CD4-positive, alpha-beta T cell (primary cell): ENCODE data around the gene POLR2I. TPM values are rescaled to one million over a fixed set of nuclear protein-coding genes. Genes with fewer than 3 reads are reported as not detected.

Source experiments
- ATAC-seq: fragments of 200-7000 bp; cut with Tn5 transposase; one replicate; pipeline ENCODE4 v1.10.0; 2022; ENCODE audit warnings: mild to moderate bottlenecking; ENCODE audit not compliant: poor library complexity
- CTCF ChIA-PET: fragments of 350-600 bp; sonication (Branson Sonifier 250); formaldehyde crosslinking; loops from one replicate; lab custom pipeline; 2021; ENCODE audit warnings: antibody characterized with exemption, inconsistent platforms; lab: Charles Lee
- POLR2A ChIA-PET: fragments of 350-600 bp; sonication (Branson Sonifier 250); formaldehyde crosslinking; loops from one replicate; lab custom pipeline; 2021; ENCODE audit warnings: antibody characterized with exemption, inconsistent platforms; lab: Charles Lee
- DNase-seq, 14 experiments: peaks; one replicate each; pipeline ENCODE4 v3.0.0-alpha.2; 2013 to 2020; ENCODE audit warnings: mixed read lengths in 2 of 14
- H3K27ac ChIP-seq, 2 donors: one replicate each; pipeline versions ENCODE4 v1.5.1 to v1.7.0; 2013; ENCODE audit warnings: low read length in 2 of 2, low read depth in 1 of 2, mild to moderate bottlenecking in 1 of 2
- H3K27me3 ChIP-seq, 2 experiments: 1 replicate in 1 of 2; 2 replicates in 1 of 2; pipeline versions ENCODE4 v1.6.1 to v1.7.0; 2013; ENCODE audit warnings: low read length in 2 of 2, control low read depth in 1 of 2, mild to moderate bottlenecking in 1 of 2, moderate library complexity in 1 of 2; ENCODE audit not compliant: insufficient read depth in 2 of 2, control insufficient read depth in 1 of 2
- H3K36me3 ChIP-seq: one replicate; pipeline ENCODE4 v1.6.1; 2013; ENCODE audit warnings: low read length, control low read depth; ENCODE audit not compliant: insufficient read depth
- H3K4me1 ChIP-seq: one replicate; pipeline ENCODE4 v1.6.1; 2013; ENCODE audit warnings: low read length, control low read depth; ENCODE audit not compliant: insufficient read depth
- H3K4me3 ChIP-seq: one replicate; pipeline ENCODE4 v1.5.1; 2013; ENCODE audit warnings: mild to moderate bottlenecking, low read length, moderate library complexity
- H3K9me3 ChIP-seq, 2 experiments: 1 replicate in 1 of 2; 2 replicates in 1 of 2; pipeline versions ENCODE4 v1.6.1 to v1.7.0; 2013; ENCODE audit warnings: low read length in 2 of 2, mild to moderate bottlenecking in 2 of 2, control low read depth in 1 of 2, moderate library complexity in 1 of 2; ENCODE audit not compliant: control insufficient read depth in 1 of 2, insufficient read depth in 1 of 2
- H3K27ac Mint-ChIP-seq: one replicate; pipeline ENCODE4 v1.8.0; 2020; ENCODE audit warnings: mixed read lengths
- H3K27me3 Mint-ChIP-seq: one replicate; pipeline ENCODE4 v1.8.0; 2021; ENCODE audit warnings: mixed read lengths
- H3K36me3 Mint-ChIP-seq: one replicate; pipeline ENCODE4 v1.8.0; 2021; ENCODE audit warnings: low read depth, mixed read lengths
- H3K4me1 Mint-ChIP-seq: one replicate; pipeline ENCODE4 v1.8.0; 2021; ENCODE audit warnings: low read depth, mixed read lengths
- H3K4me3 Mint-ChIP-seq: one replicate; pipeline ENCODE4 v1.8.0; 2020; ENCODE audit warnings: mild to moderate bottlenecking, mixed read lengths
- H3K9me3 Mint-ChIP-seq: one replicate; pipeline ENCODE4 v1.8.0; 2020; ENCODE audit warnings: mixed read lengths
- intact Hi-C, 2 experiments: fragments of 100-400 bp; cut with DNase I in 1 of 2; cut with micrococcal nuclease in 1 of 2; formaldehyde crosslinking; loops; one replicate each; pipeline versions ENCODE4 v1.15.1 to v1.9.0; 2023 to 2025; cut with DNase I, micrococcal nuclease
- total RNA-seq, 174 experiments: library from RNA in 2 of 174; stranded (reverse) in 2 of 174; gene quantifications; one replicate each; pipeline ENCODE4 v1.2.3 and lab custom pipeline; 2021 to 2026
- TF ChIP-seq, protein P1 (sequence below): fragments of 200-600 bp; IDR thresholded peaks from one replicate; pipeline ENCODE4 v1.8.0; 2022; ENCODE audit warnings: antibody characterized with exemption, mild to moderate bottlenecking

Gene POLR2I
- total RNA-seq, 2 experiments from 2014 or later = 29.2 to 31.1 TPM

DNA sequence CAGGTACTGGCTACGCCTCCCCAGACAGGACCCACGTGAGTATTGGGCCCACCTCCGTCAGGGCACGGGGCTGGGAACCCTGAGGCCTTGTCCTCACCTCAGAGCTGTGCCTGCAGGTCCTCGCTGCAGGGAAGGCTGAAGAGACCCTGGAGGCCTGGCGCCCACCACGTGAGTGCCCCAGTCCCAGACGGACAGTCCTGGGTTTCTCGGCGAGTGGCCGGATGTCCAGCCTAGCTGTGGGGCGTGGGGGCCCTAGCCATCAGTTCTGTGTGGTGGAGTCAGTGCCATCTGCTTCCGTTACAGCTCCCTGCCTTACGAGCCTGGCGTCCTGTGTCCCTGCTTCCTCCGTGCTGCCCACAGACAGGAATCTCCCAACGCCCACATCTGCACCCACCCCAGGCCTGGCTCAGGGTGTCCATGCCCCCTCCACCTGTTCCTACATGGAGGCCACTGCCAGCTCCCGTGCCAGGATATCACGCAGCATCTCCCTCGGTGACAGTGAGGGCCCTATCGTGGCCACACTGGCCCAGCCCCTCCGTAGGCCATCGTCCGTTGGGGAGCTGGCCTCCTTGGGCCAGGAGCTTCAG lies 11.5 kb downstream of the POLR2I start:
- TF ChIP-seq, protein P1, sequence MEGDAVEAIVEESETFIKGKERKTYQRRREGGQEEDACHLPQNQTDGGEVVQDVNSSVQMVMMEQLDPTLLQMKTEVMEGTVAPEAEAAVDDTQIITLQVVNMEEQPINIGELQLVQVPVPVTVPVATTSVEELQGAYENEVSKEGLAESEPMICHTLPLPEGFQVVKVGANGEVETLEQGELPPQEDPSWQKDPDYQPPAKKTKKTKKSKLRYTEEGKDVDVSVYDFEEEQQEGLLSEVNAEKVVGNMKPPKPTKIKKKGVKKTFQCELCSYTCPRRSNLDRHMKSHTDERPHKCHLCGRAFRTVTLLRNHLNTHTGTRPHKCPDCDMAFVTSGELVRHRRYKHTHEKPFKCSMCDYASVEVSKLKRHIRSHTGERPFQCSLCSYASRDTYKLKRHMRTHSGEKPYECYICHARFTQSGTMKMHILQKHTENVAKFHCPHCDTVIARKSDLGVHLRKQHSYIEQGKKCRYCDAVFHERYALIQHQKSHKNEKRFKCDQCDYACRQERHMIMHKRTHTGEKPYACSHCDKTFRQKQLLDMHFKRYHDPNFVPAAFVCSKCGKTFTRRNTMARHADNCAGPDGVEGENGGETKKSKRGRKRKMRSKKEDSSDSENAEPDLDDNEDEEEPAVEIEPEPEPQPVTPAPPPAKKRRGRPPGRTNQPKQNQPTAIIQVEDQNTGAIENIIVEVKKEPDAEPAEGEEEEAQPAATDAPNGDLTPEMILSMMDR = no peak
- Histone ChIP-seq H3K27ac (no peak overlapping the region), H3K36me3 (peaks cover 3% of the 10 kb centered on the region), H3K27me3 (no peaks in the 10 kb centered on the region), H3K4me1 (no peaks in the 10 kb centered on the region), H3K4me3 (no peak overlapping the region), H3K9me3 (no peaks in the 10 kb centered on the region)
- Mint-ChIP-seq H3K36me3 (peaks cover 8% of the 10 kb centered on the region), H3K9me3 (no peaks in the 10 kb centered on the region), H3K27ac (no peak overlapping the region), H3K27me3 (no peaks in the 10 kb centered on the region), H3K4me1 (no peaks in the 10 kb centered on the region), H3K4me3 (no peak overlapping the region)
- ATAC-seq (no peak), DNase-seq (no peak)
- CTCF ChIA-PET = no interaction called here
- intact Hi-C loops = no loop called here
- POLR2A ChIA-PET = interaction anchor here (0.9 kb wide), 1 partner anchor 12 kb away, joined by 3 read pairs; the partner anchor contains the start of gene POLR2I

DNA sequence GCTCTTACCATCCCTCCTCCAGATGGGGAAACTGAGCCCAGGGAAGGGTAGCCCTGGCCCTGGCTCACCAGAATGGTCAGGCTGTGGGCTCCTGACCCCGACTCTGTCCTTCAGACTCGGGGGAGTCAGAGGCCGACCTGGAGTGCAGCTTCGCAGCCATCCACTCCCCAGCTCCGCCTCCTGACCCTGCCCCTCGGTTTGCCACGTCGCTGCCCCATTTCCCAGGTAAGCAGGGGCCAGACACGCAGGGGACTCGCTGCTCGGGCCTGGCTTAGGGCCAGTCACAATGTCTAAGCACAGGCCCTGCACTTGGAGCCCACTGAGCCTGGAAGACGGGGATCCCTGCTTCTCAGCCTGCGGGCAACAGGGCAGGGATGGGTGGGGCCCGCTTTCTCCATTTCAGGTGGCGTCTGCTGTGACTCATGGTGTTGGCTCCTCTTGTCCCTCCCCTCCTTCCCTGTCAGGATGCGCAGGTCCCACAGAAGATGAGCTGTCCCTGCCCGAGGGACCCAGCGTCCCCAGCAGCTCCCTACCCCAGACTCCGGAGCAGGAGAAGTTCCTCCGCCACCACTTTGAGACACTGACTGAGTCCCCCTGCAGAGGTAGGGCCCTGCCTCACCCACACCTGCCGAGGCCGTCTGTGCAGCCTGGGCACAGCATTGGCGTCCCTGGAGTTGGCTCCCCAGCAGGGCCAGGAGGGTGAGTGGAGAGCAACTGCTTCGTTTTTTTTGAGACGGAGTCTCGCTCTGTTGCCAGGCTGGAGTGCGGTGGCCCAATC lies 12.9 kb downstream of the POLR2I start:
- Histone ChIP-seq H3K4me1 (no peaks in the 10 kb centered on the region), H3K4me3 (no peak overlapping the region), H3K27ac (no peak overlapping the region), H3K9me3 (no peaks in the 10 kb centered on the region), H3K36me3 (peaks cover 3% of the 10 kb centered on the region), H3K27me3 (no peaks in the 10 kb centered on the region)
- TF ChIP-seq, protein P1 = no peak
- ATAC-seq = no peak
- no peak for DNase-seq
- Mint-ChIP-seq H3K36me3 (peaks cover 5% of the 10 kb centered on the region), H3K4me1 (no peaks in the 10 kb centered on the region), H3K9me3 (no peaks in the 10 kb centered on the region), H3K27ac (no peak overlapping the region), H3K4me3 (no peak overlapping the region), H3K27me3 (no peaks in the 10 kb centered on the region)
- ChIA-PET POLR2A (no interaction called here), CTCF (no interaction called here)
- intact Hi-C loops = no loop called here

DNA sequence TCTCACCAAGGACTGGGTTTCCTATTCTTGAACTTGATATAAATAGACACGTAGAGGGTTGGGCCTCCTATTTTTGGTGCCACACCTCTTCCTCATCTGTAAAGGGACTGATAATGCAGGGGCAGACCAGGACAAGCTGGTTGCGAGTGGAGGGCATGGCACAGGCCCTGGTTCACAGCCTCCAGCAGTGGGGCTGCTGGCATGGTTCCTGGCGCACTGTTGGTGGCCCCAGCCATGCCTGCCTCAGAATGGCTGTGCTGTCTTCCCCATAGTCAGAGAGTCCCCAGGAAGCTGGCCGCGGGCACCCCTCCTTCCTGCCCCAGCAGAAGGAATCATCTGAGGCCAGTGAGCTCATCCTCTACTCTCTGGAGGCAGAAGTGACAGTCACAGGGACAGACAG lies 14.2 kb downstream of the POLR2I start:
- no peak overlapping the region for H3K27ac ChIP-seq
- H3K9me3 Mint-ChIP-seq = no peaks in the 10 kb centered on the region
- H3K36me3 Mint-ChIP-seq = no peaks in the 10 kb centered on the region
- H3K9me3 ChIP-seq = no peaks in the 10 kb centered on the region
- H3K4me3 ChIP-seq = no peak overlapping the region
- POLR2A ChIA-PET = no interaction called here
- no peaks in the 10 kb centered on the region for H3K27me3 Mint-ChIP-seq
- DNase-seq = no peak
- H3K27ac Mint-ChIP-seq = no peak overlapping the region
- TF ChIP-seq, protein P1 = no peak
- CTCF ChIA-PET = no interaction called here
- no peaks in the 10 kb centered on the region for H3K27me3 ChIP-seq
- H3K4me1 Mint-ChIP-seq = no peaks in the 10 kb centered on the region
- H3K36me3 ChIP-seq = no peaks in the 10 kb centered on the region
- intact Hi-C loops = no loop called here
- H3K4me1 ChIP-seq = no peaks in the 10 kb centered on the region
- H3K4me3 Mint-ChIP-seq = no peak overlapping the region
- no peak for ATAC-seq
